Caki2 (cell line): ENCODE measurements around the gene MGMT. TPM values are rescaled to one million over a fixed set of nuclear protein-coding genes. Genes with fewer than 3 reads are reported as not detected.
A peak's percentile ranks its signal among the peaks of the same experiment; 100 is the strongest.

Source experiments
- DNase-seq: peaks from one replicate; pipeline ENCODE4 v3.0.0-alpha.2; 2015; ENCODE audit warnings: low read depth
- in situ Hi-C: cut with HindIII; loops from 2 replicates; pipeline ENCODE4 v1.10.0; 2016; ENCODE audit warnings: low sequenced_read_pairs, low pct_unique_long_range_greater_than_20kb, mixed read lengths
- total RNA-seq: library from RNA; depleted of rRNA; stranded (reverse); fragments of >200 nt; shearing (Covaris generic); gene quantifications from 2 replicates; pipeline ENCODE4 v1.2.3, GENCODE V29; 2014; ENCODE audit warnings: low replicate concordance

Gene MGMT
- total RNA-seq, 1 experiment from 2014 or later, result 101 TPM

GRCh38 chr10:129481641-129482040, 14.6 kb downstream of the MGMT start:
- DNase-seq, result no peak
- in situ Hi-C loops, result no loop called here

GRCh38 chr10:129483430-129484010, 16.5 kb downstream of the MGMT start:
- in situ Hi-C loops, result no loop called here
- peak; percentile 28 for DNase-seq

- in situ Hi-C loops, result no loop called here
- no peak for DNase-seq
These were observed 19.8 kb downstream of the MGMT start for GRCh38 chr10:129486805-129487204.

GRCh38 chr10:129491123-129491734, 24.2 kb downstream of the MGMT start:
- peak; percentile 27 for DNase-seq
- in situ Hi-C loops, result no loop called here

GRCh38 chr10:129494176-129494575, 27.1 kb downstream of the MGMT start:
- DNase-seq, result no peak
- in situ Hi-C loops, result no loop called here

- no peak for DNase-seq
- in situ Hi-C loops, result no loop called here
These were observed 27.7 kb downstream of the MGMT start for GRCh38 chr10:129494740-129495139.

GRCh38 chr10:129495256-129495655, 28.2 kb downstream of the MGMT start:
- in situ Hi-C loops, result no loop called here
- no peak for DNase-seq

- in situ Hi-C loops, result no loop called here
- DNase-seq, result no peak
These were observed 28.7 kb downstream of the MGMT start for GRCh38 chr10:129495698-129496097.

- in situ Hi-C loops, result no loop called here
- DNase-seq, result no peak
These were observed 30.0 kb downstream of the MGMT start for GRCh38 chr10:129497013-129497412.

- in situ Hi-C loops, result no loop called here
- DNase-seq, result no peak
These were observed 31.6 kb downstream of the MGMT start for GRCh38 chr10:129498680-129499079.

GRCh38 chr10:129500617-129501339, 33.7 kb downstream of the MGMT start:
- no peak for DNase-seq
- in situ Hi-C loops, result no loop called here

GRCh38 chr10:129501652-129502436, 34.8 kb downstream of the MGMT start:
- in situ Hi-C loops, result no loop called here
- DNase-seq, result no peak

- no peak for DNase-seq
- in situ Hi-C loops, result no loop called here
These were observed 35.4 kb downstream of the MGMT start for GRCh38 chr10:129502448-129502847.

GRCh38 chr10:129505500-129506075, 38.5 kb downstream of the MGMT start:
- in situ Hi-C loops, result no loop called here
- DNase-seq, result no peak

GRCh38 chr10:129506101-129506797, 39.2 kb downstream of the MGMT start:
- in situ Hi-C loops, result no loop called here
- no peak for DNase-seq

- DNase-seq, result no peak
These were observed 40.3 kb downstream of the MGMT start for GRCh38 chr10:129507216-129507889.

GRCh38 chr10:129509155-129509554, 42.1 kb downstream of the MGMT start:
- DNase-seq, result no peak
- in situ Hi-C loops, result no loop called here

More at GRCh38 chr10:129507216-129507889, 40.3 kb downstream of the MGMT start:
- in situ Hi-C loops, result no loop called here
